ENCODE measurements around the gene TRIB2.

DNA sequence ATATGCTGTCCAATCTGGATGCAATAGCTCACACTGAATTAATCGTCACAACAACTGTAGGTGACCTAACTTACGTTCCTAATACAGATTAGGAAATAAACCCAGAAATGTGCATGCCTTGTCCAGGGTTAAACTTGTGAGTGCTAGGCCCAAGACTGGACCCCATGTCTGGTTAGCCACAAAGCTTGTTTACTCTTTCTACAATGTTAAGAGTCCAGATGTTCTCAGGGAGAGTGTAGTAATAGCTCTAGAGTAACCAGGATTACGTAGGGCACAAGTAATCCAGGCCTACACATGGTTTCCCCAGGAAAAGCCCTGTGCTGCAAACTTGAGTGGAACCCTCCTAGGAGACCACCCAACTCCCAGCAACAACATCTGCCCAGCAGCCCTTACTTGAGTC is 26.2 kb downstream of the TRIB2 start:
- TF ChIP-seq, protein P1, sequence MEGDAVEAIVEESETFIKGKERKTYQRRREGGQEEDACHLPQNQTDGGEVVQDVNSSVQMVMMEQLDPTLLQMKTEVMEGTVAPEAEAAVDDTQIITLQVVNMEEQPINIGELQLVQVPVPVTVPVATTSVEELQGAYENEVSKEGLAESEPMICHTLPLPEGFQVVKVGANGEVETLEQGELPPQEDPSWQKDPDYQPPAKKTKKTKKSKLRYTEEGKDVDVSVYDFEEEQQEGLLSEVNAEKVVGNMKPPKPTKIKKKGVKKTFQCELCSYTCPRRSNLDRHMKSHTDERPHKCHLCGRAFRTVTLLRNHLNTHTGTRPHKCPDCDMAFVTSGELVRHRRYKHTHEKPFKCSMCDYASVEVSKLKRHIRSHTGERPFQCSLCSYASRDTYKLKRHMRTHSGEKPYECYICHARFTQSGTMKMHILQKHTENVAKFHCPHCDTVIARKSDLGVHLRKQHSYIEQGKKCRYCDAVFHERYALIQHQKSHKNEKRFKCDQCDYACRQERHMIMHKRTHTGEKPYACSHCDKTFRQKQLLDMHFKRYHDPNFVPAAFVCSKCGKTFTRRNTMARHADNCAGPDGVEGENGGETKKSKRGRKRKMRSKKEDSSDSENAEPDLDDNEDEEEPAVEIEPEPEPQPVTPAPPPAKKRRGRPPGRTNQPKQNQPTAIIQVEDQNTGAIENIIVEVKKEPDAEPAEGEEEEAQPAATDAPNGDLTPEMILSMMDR (IDR thresholded peaks at IDR 0.05), result no peak
- TF ChIP-seq POLR2A (IDR thresholded peaks at IDR 0.05), result no peak

Data from right lobe of liver (tissue), 4 donors.